Adrenal gland (tissue), 5 donors: ENCODE data around the gene ZNF770.

Source experiments
- POLR2A ChIP-seq, 2 donors: fragments of 450-650 bp; IDR thresholded peaks; one replicate each; pipeline ENCODE4 v1.6.1; 2017; ENCODE audit warnings: antibody characterized with exemption in 2 of 2, mild to moderate bottlenecking in 2 of 2, moderate library complexity in 1 of 2
- TF ChIP-seq, protein P1 (sequence below), 6 experiments: fragments of 450-650 bp in 4 of 6; fragments of 200-600 bp in 2 of 6; sonication (generic) in 1 of 6; IDR thresholded peaks; 1 replicate in 5 of 6; 2 replicates in 1 of 6; pipeline versions ENCODE4 v1.5.1 to v1.8.0; 2016 to 2021; ENCODE audit warnings: antibody characterized with exemption in 6 of 6, mild to moderate bottlenecking in 2 of 6, moderate library complexity in 1 of 6
- donor health status: DM: no; HTN: no; CAD: no.

DNA sequence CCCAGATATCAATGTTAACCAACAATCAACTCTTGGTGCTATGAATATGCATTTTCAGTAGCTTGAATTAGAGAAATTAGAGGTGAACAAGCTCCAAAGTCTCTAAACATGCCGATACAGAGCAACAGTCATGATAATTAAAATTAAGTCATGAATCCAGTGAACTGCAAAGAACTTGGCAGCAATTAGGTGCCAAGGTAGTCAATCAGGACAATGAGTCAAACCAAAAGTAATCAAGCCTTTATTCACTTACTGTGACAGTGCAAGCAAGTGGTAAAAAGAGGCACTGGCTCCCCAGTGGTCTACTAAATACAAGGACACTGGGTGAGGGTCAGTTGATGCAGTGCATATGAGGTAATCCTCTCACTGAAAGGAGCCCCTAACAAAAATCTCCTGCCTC, 1.8 kb downstream of the ZNF770 start:
- TF ChIP-seq, protein P1, sequence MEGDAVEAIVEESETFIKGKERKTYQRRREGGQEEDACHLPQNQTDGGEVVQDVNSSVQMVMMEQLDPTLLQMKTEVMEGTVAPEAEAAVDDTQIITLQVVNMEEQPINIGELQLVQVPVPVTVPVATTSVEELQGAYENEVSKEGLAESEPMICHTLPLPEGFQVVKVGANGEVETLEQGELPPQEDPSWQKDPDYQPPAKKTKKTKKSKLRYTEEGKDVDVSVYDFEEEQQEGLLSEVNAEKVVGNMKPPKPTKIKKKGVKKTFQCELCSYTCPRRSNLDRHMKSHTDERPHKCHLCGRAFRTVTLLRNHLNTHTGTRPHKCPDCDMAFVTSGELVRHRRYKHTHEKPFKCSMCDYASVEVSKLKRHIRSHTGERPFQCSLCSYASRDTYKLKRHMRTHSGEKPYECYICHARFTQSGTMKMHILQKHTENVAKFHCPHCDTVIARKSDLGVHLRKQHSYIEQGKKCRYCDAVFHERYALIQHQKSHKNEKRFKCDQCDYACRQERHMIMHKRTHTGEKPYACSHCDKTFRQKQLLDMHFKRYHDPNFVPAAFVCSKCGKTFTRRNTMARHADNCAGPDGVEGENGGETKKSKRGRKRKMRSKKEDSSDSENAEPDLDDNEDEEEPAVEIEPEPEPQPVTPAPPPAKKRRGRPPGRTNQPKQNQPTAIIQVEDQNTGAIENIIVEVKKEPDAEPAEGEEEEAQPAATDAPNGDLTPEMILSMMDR (IDR thresholded peaks at IDR 0.05): no peak
- TF ChIP-seq POLR2A (IDR thresholded peaks at IDR 0.05): no peak
